GM20000 (cell line): ENCODE data around the gene MAN1A1.
A peak's percentile ranks its signal among the peaks of the same experiment; 100 is the strongest.

Experiments used
- DNase-seq: peaks from one replicate; pipeline ENCODE4 v3.0.0; 2012; ENCODE audit warnings: low spot score
- CTCF ChIP-seq: IDR thresholded peaks from 2 replicates; pipeline ENCODE4 v1.5.1; 2012; ENCODE audit warnings: mild to moderate bottlenecking, control low read depth; ENCODE audit errors: extremely low read depth, missing control alignments

The MAN1A1 gene

GRCh38 chr6:119129968-119130484, 219.5 kb downstream of the MAN1A1 start:
- no peak for TF ChIP-seq CTCF
- no peak for DNase-seq

GRCh38 chr6:119129148-119129967, 220.2 kb downstream of the MAN1A1 start:
- TF ChIP-seq CTCF, result peak; percentile 79
- DNase-seq, result peak; percentile 58

- TF ChIP-seq CTCF, result no peak
- DNase-seq, result no peak
Measured at GRCh38 chr6:119128252-119128912, 221.2 kb downstream of the MAN1A1 start.

- no peak for TF ChIP-seq CTCF
- DNase-seq, result no peak
Measured at GRCh38 chr6:119127627-119128026, 221.9 kb downstream of the MAN1A1 start.
